ENCODE results near the gene MCTP2. TPM values are rescaled to one million over a fixed set of nuclear protein-coding genes. Genes with fewer than 3 reads are reported as not detected.

The MCTP2 gene
- total RNA-seq, 1 experiment from 2014 or later, result 1.3 TPM

DNA sequence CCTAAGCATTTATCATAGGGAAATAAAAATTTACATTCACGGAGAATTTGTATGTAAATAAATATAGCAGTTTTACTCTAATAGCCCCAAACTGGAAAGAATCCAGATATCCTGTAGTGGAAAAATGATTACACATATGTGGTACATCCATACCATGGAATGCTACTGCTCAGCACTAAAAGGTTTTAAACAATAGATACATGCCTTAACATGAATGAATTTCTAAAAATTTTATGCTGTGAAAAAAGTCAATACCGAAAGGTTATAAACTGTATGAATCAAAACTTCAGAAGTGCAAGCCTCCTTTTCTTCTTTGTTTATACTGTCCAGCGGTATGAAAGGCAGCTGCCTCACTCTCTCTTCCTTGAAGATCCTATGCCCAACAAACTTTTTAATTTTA lies 37.5 kb upstream of the MCTP2 start:
- H4K20me1 ChIP-seq (ENCODE audit: control insufficient read depth, insufficient read depth, insufficient read length), result no peaks in the 10 kb centered on the region
- Mint-ChIP-seq H3K9me3 (no peaks in the 10 kb centered on the region), H3K27ac (no peak overlapping the region), H3K27me3 (ENCODE audit: low read depth) (no peaks in the 10 kb centered on the region; the same call in 1 of the 2 replicates), H3K36me3 (ENCODE audit: insufficient read depth in 1 of 3, low read depth in 3 of 3) (no peaks in the 10 kb centered on the region), H3K4me3 (no peak overlapping the region), H3K4me1 (no peaks in the 10 kb centered on the region)
- H2BK12ac ChIP-seq (ENCODE audit: insufficient read length, low read depth, low read length), result no peak overlapping the region
- H2AFZ ChIP-seq (ENCODE audit: low read length), result no peak overlapping the region
- no peak overlapping the region for H3K9ac ChIP-seq (ENCODE audit: extremely low read depth, insufficient read length, low read length)
- H3K23ac ChIP-seq (ENCODE audit: insufficient read length, low read depth, low read length), result no peak overlapping the region
- H3K4me2 ChIP-seq (ENCODE audit: insufficient read depth, insufficient read length, low read length), result no peak overlapping the region
- H3K14ac ChIP-seq (ENCODE audit: insufficient read depth, low read length), result no peak overlapping the region
- H3K79me1 ChIP-seq (ENCODE audit: insufficient read depth, low read depth, low read length, poor library complexity, severe bottlenecking), result no peaks in the 10 kb centered on the region
- no peak overlapping the region for H4K5ac ChIP-seq (ENCODE audit: insufficient read length, low read depth, low read length)
- H3K23me2 ChIP-seq (ENCODE audit: insufficient read length, low read depth, low read length, poor library complexity, severe bottlenecking), result no peaks in the 10 kb centered on the region
- H4K91ac ChIP-seq (ENCODE audit: insufficient read length, low read depth, low read length), result no peak overlapping the region
- no peak overlapping the region for H2BK5ac ChIP-seq (ENCODE audit: insufficient read length, low read length)
- H3K9me3 ChIP-seq (ENCODE audit: control insufficient read depth, low read depth, low read length), result no peaks in the 10 kb centered on the region
- H3K79me2 ChIP-seq (ENCODE audit: insufficient read depth, low read length), result no peaks in the 10 kb centered on the region
- H3K18ac ChIP-seq (ENCODE audit: insufficient read length, low read depth, low read length), result no peak overlapping the region
- no peak overlapping the region for H3T11ph ChIP-seq (ENCODE audit: low read length)
- H3K4me1 ChIP-seq (ENCODE audit: insufficient read depth, low read length), result no peaks in the 10 kb centered on the region
- no peak overlapping the region for H3K27ac ChIP-seq (ENCODE audit: insufficient read length, low read depth, low read length)
- H2BK120ac ChIP-seq (ENCODE audit: low read depth, low read length, poor library complexity, severe bottlenecking), result no peak overlapping the region
- no peak for TF ChIP-seq CTCF (conservative IDR thresholded peaks at IDR 0.05)
- H3K27me3 ChIP-seq (ENCODE audit: insufficient read depth, low read length), result no peaks in the 10 kb centered on the region
- no peak overlapping the region for H4K8ac ChIP-seq (replicated peaks; ENCODE audit: insufficient read length, low read depth, low read length)
- WGBS (ENCODE audit: extremely low coverage, insufficient read length, low lambda C conversion rate), result no CpG with 5 or more reads among the region's 3 CpGs
- H2BK15ac ChIP-seq (ENCODE audit: low read depth, low read length), result no peak overlapping the region
- H2BK20ac ChIP-seq (ENCODE audit: low read depth, low read length, poor library complexity, severe bottlenecking), result no peak overlapping the region
- no peak overlapping the region for H2AK5ac ChIP-seq (ENCODE audit: insufficient read length, low read length)
- H3K4ac ChIP-seq (ENCODE audit: low read depth, low read length), result no peak overlapping the region
- no peak overlapping the region for H3K56ac ChIP-seq (ENCODE audit: insufficient read length, low read depth, low read length)
- DNase-seq, result no peak

All from H9 (cell line).